Measurements from ENCODE around the gene PPIL4.

Gene PPIL4, protein sequence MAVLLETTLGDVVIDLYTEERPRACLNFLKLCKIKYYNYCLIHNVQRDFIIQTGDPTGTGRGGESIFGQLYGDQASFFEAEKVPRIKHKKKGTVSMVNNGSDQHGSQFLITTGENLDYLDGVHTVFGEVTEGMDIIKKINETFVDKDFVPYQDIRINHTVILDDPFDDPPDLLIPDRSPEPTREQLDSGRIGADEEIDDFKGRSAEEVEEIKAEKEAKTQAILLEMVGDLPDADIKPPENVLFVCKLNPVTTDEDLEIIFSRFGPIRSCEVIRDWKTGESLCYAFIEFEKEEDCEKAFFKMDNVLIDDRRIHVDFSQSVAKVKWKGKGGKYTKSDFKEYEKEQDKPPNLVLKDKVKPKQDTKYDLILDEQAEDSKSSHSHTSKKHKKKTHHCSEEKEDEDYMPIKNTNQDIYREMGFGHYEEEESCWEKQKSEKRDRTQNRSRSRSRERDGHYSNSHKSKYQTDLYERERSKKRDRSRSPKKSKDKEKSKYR

DNA sequence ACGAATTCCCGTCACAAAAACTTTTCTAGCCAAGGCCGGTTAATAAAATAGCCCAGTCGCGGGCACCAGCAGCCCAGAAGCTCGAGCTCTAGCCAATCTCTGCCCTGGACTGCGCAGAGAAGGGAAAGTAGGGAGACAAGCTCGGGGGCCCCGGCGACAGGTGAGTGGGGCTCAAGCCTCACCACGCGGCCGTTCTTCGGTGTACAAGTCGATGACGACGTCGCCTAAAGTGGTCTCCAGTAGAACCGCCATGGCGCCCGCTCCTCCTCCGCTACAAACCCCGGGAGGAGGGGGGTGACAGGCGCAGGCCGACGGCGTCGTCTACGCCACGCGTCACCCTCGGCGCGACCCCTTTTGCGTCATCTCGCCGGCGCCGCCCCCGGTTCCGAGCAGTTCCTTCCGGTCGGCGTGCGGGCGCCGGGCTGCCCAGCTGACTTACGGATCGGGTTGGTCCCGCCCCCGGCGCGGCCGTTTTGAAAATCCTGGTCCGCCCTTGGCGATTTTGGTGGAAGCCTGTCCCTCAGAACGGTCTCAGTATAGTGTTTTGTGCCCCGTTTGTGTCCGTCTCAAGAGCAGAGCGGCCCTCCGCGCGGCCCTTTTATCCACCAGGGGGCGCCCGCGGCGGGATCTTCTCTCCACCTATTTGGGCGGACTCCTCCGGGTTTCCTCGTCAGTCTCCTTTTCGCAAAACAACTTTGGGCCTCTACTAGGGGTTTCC lies at the start of gene PPIL4:
Gene PPIL4, minus strand, starts transcription at position 290 of the 718 bp plus-strand sequence. Its CDS starts 38 bp downstream, at position 252.
- peak; percentile 86 for DNase-seq

DNA sequence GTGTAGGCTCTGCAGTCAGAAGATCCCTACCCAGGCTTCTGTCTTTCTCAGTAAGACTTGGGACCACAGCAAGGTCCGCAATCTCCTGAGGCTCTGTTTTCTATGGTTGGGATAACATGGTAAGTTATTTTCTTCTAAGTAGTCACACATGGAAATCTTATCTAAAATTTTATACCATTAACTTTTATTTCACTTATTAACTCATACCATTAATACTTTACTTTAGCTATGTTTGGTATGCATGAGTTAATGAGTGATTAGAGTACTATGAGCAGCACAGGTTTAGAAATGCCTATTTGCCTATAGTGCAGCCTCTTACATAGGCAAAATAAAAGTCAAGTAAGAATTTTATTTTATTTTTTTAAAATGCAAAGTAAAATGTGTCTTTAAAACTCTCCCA lies 47.6 kb upstream of the PPIL4 start:
- no peak for DNase-seq

DNA sequence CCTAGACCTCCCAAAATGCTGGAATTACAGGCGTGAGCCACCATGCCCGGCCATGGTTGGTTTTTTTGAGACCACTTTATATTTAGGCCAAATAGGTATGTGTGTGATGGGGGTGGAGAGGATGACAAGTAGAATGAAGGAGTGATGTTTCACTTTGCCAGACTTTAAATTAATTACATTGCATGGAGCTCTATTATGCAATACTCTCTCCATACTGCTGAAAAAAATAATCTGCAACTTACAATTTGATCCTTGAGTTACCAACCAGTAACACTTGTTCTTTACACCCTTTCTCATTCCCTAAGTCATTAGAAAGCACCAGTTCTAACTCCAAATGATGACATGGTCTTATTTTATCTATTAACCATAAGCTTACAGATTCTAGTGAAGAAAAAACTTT lies 47.1 kb upstream of the PPIL4 start:
- no peak for DNase-seq

DNA sequence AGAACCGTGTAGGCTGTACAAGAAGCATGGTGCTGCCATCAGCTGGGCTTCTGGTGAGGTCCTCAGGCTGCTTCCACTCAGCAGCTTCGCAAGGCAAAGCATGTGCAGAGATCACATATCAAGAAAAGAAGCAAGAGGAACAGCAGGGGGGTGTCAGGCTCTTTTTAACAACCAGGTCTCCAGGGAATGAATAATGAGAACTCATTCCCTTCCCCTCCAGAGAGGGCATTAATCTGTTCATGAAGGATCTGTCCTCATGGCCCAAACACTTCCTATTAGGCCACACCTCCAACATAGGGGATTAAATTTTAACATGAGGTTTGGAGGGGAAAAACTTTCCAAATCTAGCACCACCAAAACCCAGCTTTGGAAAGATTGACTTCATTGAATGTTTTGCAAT lies 40.3 kb upstream of the PPIL4 start:
- no peak for DNase-seq

DNA sequence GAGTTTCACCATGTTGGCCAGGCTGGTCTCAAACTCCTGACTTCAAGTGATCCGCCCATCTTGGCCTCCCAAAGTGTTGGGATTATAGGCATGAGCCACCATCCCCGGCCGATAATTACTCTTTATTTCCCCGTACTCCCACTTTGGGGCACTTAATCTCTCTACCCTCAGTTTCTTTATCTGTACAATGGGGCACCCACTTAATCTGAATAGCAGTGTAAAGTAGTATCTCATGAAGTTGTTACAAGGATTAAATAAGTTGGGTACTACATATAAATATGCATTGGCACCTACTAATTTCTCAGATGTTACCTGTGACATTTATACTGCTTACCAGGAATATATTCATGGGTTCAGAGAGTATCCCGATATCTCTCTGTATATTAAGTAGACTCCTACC lies 35.5 kb upstream of the PPIL4 start:
- no peak for DNase-seq

DNA sequence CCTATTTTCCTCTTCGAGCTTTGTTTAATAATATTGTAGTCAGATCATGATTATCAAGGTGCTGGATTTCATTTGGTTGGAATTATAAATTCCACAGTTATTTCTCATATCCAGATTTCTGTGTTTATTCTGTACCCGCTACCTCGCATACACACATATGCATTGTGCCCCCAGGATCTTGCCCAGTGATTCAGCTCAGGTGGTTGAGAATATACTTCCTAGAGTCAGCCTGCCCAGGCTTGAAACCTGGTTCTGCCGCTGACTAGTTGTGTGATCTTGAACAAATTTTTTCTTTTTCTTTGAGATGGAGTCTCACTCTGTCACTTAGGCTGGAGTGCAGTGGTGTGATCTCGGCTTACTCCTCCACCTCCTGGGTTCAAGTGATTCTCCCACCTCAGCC lies 35.0 kb upstream of the PPIL4 start:
- no peak for DNase-seq

DNA sequence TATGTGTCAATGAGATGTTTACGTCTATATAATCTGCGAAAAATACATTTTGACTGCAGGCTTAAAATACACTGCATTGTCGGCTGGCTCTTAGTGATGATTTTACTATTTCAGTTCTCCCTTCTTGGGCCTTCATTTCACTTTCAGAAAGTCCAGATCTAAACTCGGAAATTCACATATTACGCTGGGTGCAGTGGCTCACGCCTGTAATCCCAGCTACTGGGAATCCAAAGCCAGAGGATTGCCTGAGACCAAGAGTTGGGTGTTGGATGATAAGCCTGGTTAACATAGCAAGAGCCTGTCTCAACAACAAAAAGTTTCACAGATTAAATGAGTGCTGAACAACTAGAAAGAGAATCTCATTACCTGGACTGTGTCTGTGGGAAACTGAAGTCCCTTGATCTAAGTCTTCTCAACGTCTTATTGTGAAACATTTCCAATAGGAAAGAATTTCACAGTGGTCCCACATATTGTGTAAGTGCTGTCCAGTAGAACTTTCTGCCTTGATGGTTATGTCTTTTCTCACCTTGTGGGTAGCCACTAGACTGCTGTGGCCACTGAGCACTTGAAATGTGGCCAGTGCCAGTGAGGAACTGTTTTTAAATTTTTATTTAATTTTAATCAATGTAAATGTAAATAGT lies 22.2 kb upstream of the PPIL4 start:
- no peak for DNase-seq

DNA sequence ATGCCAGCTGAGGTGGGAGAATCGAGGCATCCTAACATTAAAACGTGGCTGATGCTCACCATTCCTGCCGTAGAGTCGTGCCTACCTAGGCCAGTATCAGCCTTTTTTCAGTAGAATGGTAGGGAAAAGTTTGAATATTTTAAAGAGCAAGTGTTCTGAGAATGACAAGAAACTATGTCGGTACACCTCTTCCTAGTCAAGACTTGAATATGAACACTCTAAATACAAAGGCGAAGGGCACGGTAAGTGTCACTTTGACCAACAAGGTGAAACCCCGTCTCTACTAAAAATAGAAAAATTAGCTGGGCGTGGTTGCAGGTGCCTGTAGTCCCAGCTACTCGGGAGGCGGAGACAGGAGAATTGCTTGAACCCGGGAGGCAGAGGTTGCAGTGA lies 21.3 kb upstream of the PPIL4 start:
- no peak for DNase-seq

DNA sequence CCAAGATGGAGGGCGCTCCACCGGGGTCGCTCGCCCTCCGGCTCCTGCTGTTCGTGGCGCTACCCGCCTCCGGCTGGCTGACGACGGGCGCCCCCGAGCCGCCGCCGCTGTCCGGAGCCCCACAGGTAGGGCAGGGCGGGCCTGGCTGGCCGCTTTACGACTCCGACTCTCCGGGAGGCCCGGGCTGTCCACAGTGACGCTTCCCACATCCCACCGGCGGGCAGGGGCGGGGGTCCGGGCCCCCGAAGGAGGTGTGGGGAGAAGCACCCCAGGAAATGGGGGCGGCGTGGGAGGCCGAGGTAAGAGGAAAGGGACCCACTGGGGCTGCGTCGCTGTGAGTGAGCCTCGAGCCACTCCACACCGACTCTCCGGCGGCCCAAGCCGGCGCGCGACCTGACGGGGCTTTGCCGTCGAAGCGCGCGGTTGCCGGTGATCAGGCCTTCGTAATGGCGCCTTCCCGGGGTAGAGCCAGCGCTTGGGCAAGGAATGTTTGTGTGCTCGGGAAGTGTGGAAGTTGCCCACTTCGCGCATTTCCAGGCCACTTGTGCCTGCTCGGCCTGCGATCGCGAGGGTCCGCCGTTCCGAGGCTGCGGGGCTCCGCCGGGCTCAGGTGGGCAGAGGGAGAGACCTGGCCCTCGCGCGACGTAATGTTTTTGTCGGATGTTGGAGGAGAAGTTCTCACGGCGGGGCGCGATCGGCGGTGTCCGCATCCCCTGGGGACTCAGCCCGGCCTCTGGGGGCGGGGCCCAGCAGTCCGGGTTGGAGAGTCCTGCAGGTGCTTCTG lies 20.8 kb upstream of the PPIL4 start:
- peak; percentile 32 for DNase-seq

DNA sequence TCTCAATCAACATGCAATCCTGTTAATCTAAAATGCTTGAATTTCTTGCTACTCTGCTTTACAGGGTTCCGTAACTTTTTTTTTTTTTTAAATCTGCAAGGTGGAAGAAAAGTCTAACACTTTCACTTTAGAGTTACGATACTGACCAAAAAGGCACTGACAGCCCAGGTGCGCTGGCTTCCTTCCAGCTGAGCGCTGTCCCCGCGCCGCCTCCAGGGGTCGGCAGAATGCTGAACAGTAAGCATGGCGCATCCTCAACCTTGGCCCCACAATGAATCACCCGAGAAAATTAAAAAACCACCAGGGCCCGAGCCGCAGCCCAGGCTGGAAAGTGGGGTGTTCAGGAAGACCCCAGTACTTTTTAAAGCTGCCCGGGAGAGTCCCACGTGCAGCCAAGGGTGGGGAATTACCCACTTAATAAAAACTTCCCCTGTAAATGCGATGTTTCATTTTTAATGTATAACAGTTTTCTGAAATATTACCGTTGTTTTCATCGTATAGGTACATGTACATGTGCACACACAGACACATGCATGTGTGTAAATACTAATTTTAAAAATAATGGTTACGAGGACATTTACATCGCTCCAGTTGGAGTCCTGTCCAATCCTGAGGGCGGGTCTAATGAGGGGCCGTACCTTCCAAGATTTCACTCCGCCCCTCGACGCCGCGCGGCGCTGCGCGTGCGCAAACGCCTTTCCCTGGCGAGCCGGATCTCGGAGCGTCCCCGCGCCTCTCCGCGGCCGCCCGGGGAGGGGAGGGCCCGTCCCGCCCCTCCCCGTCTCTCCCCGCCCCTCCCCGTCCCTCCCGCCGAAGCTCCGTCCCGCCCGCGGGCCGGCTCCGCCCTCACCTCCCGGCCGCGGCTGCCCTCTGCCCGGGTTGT lies 19.9 kb upstream of the PPIL4 start, which contains the start of gene GINM1:
Gene GINM1, plus strand, starts transcription at position 849 of the 883 bp plus-strand sequence. CDS start 40 bp downstream, outside the sequence.
- DNase-seq = peak; percentile 87

DNA sequence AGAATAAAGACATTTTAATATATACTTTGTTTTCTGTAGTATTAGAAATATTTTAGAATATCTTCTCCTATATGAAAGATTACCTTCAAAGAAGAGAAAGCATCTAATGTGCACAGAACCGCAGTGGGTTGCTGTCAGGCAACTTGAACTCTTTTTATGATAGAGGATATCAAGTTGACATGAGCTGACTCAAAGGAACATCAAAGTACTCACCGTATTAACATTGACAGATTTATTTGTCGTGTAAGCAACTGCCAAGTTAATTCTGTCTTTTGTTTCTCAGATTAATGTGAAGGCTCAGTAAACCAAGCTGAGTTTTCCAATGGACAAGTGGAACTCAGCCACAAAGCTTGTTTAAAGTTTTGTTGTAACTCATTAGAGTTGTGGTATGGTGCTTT lies 18.1 kb upstream of the PPIL4 start:
- no peak for DNase-seq

DNA sequence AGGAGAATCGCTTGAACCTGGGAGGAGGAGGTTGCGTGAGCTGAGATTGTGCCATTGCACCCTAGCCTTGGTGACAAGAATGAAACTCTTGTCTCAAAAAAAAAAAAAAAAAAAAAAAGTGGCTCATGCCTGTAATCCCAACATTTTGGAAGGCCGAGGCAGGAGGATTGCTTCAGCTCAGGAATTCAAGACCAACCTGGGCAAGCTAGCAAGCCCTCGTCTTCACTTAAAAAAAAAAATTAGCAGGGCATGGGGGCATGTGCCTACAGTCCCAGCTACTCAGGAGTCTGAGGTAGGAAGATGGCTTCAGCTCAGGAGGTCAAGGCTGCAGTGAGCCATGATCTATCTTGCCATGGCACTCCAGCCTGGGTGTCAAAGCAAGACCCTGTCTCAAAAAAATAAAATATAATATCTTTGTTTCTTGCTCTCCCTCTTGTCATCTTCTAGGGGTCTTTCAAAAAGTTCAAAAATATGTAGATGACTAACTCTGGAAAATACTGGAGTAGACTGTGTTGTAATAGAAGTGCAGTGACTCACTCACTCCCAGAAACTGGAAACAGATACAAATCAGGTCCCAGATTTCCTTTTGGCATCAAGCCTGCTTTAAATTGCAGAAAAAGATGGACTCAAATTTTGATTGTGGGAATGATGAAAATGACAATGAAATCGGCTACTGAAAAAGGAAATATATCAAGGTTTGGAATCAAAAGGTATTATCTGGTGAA lies 17.5 kb upstream of the PPIL4 start:
- DNase-seq = no peak

DNA sequence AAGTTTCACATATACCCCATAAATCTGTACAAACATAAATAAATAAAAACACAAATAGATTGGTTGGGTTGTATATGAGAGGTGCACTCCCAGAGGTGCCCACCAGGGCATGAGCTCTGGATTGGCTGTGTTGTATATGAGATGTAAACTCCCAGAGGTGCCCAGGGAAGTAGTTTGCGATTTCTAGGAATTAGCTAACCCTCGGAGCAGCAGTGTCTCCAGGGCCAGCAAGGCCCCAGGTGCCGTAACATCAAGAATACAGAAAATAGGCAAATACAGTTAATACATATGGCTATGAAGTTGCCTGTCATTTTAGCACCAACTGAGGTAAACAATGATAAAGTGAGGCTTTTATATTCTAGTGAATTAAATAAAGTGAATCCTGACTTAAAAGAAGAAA lies 14.9 kb upstream of the PPIL4 start:
- no peak for DNase-seq

DNA sequence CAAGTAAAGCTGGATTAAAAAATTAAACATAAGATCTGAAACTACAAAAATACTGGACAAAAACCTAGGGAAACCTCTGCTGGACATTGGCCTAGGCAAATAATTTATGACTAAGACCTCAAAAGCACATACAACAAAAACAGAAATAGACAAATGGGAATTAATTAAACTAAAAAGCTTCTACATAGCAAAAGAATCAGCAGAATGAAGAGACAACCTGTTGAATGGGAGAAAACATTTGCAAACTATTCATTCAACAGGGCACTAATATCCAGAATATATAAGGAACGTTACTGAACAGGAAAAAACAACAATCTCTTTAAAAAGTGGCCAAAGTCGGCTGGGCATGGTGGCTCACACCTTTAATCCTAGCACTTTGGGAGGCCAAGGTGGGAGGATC lies 13.5 kb upstream of the PPIL4 start:
- DNase-seq = no peak

DNA sequence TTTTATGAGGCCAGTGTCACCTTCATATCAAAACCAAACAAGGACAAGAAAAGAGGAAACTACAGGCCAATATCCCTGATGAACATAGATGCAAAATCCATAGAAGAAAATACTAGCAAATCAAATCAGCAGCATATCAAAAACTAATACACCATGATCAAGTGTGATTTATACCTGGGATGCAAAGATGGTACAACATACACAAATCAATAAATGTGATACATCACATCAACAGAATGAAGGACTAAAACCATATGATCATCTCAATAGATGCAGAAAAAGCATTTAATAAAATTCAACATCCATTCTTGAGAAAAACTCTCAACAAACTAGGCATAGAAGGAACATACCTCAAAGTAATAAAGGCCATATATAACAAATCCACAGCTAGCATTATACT lies 12.2 kb upstream of the PPIL4 start:
- no peak for DNase-seq

DNA sequence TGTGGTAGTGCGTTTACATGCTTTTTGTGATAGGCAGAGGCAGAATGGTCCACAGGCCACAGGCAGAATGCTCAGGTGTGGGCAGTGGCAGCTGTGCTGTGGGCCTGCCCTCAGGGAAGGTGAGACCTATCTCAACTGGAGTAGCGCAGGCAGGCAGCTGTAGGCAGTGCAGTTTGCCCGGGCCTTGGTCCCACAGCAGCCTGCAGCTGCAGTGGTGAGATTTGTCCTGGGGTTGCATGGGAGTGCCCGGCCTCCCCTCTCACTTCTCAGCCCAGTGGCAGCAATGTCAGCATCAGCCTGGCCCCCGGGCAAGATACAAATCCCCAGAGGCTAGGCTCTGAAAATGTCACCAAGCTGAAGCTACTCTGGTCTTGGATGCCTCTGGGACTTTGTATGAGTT lies 6.1 kb upstream of the PPIL4 start:
- no peak for DNase-seq

DNA sequence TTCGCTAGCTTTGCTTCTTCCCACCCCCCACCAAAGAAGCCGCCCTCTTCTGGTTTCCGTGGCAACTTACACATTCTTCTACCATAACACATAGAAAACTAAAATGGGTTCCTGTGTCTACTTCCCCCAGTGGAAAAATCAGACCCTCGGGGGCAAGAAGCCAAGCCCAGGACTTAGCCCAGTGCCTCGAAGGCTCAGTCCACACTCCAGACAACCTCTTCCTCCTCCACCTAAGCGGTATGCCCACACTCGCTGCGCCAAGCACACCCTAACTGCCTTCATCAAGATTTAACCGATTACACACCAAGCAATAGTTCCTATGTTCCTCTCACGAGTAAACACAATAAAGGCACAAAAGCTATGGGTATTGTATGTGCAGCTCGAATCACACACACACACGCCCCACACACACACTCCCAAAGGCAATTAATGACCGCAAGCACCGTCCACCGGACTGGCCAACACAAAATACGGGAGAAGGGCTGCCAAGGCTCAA lies 537 bp downstream of the PPIL4 start:
- DNase-seq = no peak

DNA sequence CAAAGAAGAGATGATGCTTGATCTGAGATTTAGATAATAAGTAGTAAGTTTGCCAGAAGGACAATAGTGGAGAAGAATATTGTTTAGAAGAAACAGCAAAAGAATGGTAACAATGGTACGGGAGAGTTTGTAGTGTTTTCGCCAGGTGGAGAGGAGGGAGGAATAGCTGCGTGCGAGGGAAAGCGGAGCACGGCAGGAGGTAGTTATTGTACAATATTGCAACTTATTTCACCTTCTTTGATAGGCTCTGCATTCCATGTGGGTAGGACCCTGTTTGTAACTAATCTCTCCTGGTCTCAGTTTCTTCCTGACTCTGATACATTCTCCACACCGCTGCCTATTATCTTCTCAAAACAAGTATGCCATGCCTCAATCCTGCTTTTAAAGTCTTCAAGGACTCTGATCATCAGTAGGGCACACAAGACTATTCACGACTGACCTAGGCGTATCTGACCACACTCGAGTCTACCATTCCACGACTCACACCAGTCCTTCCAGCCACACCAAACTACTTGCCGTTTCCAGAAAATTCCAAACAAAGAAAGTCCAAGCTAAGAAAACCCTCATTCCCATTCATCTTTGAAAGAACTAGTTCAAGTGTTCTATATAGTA lies 1.1 kb downstream of the PPIL4 start:
- no peak for DNase-seq

DNA sequence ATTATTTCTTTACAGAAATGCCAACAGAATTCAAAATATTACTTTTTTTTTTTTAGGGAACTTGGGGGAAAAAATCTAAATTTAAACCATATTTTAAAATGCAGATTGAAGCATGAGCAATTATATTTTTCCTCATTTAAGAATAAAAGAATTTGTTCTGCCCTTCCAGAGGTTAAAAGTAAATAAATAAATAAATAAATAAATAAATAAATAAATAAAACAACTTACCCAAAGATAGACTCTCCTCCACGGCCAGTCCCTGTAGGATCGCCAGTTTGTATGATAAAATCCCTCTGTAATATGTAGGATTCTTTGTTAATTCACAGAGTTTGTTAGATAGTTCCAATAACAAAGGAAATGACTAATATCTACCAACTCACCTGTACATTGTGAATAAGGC lies 4.7 kb downstream of the PPIL4 start:
- DNase-seq = no peak

DNA sequence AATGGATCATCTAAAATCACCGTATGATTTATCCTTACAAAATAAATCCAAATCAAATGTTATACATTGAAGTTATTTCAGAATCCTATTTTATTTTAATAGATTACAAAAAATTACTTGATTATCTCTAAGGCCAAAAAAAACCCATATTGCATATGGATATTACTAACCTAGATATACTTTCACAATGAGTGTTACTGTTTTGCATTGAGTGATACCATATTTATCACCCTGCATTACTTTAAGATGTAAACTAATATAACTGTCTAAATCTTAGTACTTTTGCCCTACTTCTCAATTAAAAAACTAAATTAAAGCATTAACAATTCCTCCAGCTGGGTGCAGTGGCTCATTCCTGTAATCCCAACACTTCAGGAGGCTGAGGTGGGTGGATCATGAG lies 11.1 kb downstream of the PPIL4 start:
- DNase-seq = no peak

All from NCI-H526 treated with DMSO at 0.1 percent for 48 hours (cell line).